OCI-LY7 (cell line): ENCODE data around the gene PTPN13. TPM values are rescaled to one million over a fixed set of nuclear protein-coding genes. Genes with fewer than 3 reads are reported as not detected.

ENCODE experiments used
- BruUV-seq: library from RNA; stranded (reverse); fragments of 400-500 nt; replicated peaks from 2 replicates; lab custom pipeline; 2021; lab: Mats Ljungman, UMichigan
- CTCF ChIA-PET: fragments of 300-600 bp; sonication (Branson Sonifier 250); formaldehyde crosslinking; loops from one replicate; lab custom pipeline; 2022; ENCODE audit warnings: antibody characterized with exemption; ENCODE audit not compliant: unreplicated experiment; lab: Charles Lee
- POLR2A ChIA-PET: fragments of 300-600 bp; sonication (Branson Sonifier 250); formaldehyde crosslinking; loops from one replicate; lab custom pipeline; 2022; ENCODE audit warnings: antibody characterized with exemption; lab: Charles Lee
- DNase-seq: peaks from one replicate; pipeline ENCODE4 v3.0.0-alpha.2; 2015; ENCODE audit warnings: low spot score
- H2AFZ ChIP-seq: fragments of 200-600 bp; sonication (generic), shearing (Covaris generic); 2 replicates; pipeline ENCODE4 v1.6.1; 2014; ENCODE audit warnings: mild to moderate bottlenecking, antibody characterized with exemption, low read length, moderate library complexity
- H3K27ac ChIP-seq: fragments of 200-600 bp; sonication (generic); 2 replicates; pipeline ENCODE4 v1.5.1; 2014; ENCODE audit warnings: mixed run types, low read depth, mild to moderate bottlenecking, moderate library complexity, low read length, inconsistent platforms; ENCODE audit not compliant: poor library complexity, severe bottlenecking
- H3K36me3 ChIP-seq: fragments of 200-600 bp; sonication (generic); 2 replicates; pipeline ENCODE4 v1.6.1; 2014; ENCODE audit warnings: mild to moderate bottlenecking, antibody characterized with exemption, low read length, moderate library complexity, mixed read lengths; ENCODE audit not compliant: insufficient read depth
- H3K4me1 ChIP-seq: fragments of 200-600 bp; sonication (generic); 2 replicates; pipeline ENCODE4 v1.5.1; 2014; ENCODE audit warnings: mild to moderate bottlenecking, low read length; ENCODE audit not compliant: insufficient read depth, poor library complexity, severe bottlenecking
- H3K4me2 ChIP-seq: fragments of 200-600 bp; sonication (generic); 2 replicates; pipeline ENCODE4 v1.6.1; 2014; ENCODE audit warnings: mild to moderate bottlenecking, low read length
- H3K4me3 ChIP-seq: fragments of 200-600 bp; sonication (generic); 2 replicates; pipeline ENCODE4 v1.5.1; 2014; ENCODE audit warnings: mild to moderate bottlenecking, low read depth, low read length; ENCODE audit not compliant: poor library complexity, severe bottlenecking
- H3K79me2 ChIP-seq: fragments of 200-600 bp; sonication (generic); 2 replicates; pipeline ENCODE4 v1.6.1; 2016; ENCODE audit warnings: low read depth, mild to moderate bottlenecking, low read length, moderate library complexity, mixed read lengths; ENCODE audit not compliant: insufficient read depth
- H3K9me2 ChIP-seq: fragments of 200-600 bp; sonication (generic); 2 replicates; pipeline ENCODE4 v1.6.1; 2016; ENCODE audit warnings: mild to moderate bottlenecking, low read length, mixed read lengths; ENCODE audit not compliant: insufficient read depth
- H3K9me3 ChIP-seq: fragments of 200-600 bp; sonication (generic); 2 replicates; pipeline ENCODE4 v1.6.1; 2014; ENCODE audit warnings: mild to moderate bottlenecking, mixed run types, low read length, mixed read lengths
- H4K20me1 ChIP-seq: fragments of 200-600 bp; sonication (generic); 2 replicates; pipeline ENCODE4 v1.6.1; 2014; ENCODE audit warnings: mild to moderate bottlenecking, antibody characterized with exemption, low read length, moderate library complexity, mixed read lengths; ENCODE audit not compliant: insufficient read depth
- EZH2phosphoT487 ChIP-seq: fragments of 200-600 bp; sonication (generic); IDR thresholded peaks from 2 replicates; pipeline ENCODE4 v1.6.1; 2018; ENCODE audit warnings: low read depth, borderline replicate concordance, mild to moderate bottlenecking, mixed run types, antibody characterized with exemption, low read length, moderate library complexity, mixed read lengths
- intact Hi-C: fragments of 100-400 bp; cut with micrococcal nuclease; formaldehyde crosslinking; loops from one replicate; pipeline ENCODE4 v1.10.0; 2022; ENCODE audit not compliant: unreplicated experiment
- total RNA-seq, 2 experiments: library from RNA; depleted of rRNA in 1 of 2; stranded (reverse); fragments of >200 nt in 1 of 2; shearing (Covaris generic) in 1 of 2; gene quantifications; 2 replicates each; pipeline ENCODE4 v1.2.3, GENCODE V29; 2014 to 2022
- TF ChIP-seq, protein P1 (sequence below): fragments of 200-600 bp; sonication (generic); conservative IDR thresholded peaks from 2 replicates; pipeline ENCODE4 v1.5.1; 2014; ENCODE audit warnings: mild to moderate bottlenecking, antibody characterized with exemption, low read length, moderate library complexity, mixed read lengths

PTPN13 gene
- total RNA-seq, 2 experiments from 2014 or later = not detected

- H4K20me1 ChIP-seq = no peaks in the 10 kb centered on the region
- H3K27ac ChIP-seq = no peak overlapping the region
- H3K4me3 ChIP-seq = no peak overlapping the region
- BruUV-seq = no TSS peak
- intact Hi-C loops = no loop called here
- H3K4me2 ChIP-seq = no peak overlapping the region
- no peaks in the 10 kb centered on the region for H3K9me3 ChIP-seq
- H3K79me2 ChIP-seq = no peaks in the 10 kb centered on the region
- DNase-seq = no peak
- TF ChIP-seq EZH2phosphoT487 = no peak
- TF ChIP-seq, protein P1, sequence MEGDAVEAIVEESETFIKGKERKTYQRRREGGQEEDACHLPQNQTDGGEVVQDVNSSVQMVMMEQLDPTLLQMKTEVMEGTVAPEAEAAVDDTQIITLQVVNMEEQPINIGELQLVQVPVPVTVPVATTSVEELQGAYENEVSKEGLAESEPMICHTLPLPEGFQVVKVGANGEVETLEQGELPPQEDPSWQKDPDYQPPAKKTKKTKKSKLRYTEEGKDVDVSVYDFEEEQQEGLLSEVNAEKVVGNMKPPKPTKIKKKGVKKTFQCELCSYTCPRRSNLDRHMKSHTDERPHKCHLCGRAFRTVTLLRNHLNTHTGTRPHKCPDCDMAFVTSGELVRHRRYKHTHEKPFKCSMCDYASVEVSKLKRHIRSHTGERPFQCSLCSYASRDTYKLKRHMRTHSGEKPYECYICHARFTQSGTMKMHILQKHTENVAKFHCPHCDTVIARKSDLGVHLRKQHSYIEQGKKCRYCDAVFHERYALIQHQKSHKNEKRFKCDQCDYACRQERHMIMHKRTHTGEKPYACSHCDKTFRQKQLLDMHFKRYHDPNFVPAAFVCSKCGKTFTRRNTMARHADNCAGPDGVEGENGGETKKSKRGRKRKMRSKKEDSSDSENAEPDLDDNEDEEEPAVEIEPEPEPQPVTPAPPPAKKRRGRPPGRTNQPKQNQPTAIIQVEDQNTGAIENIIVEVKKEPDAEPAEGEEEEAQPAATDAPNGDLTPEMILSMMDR = no peak
- ChIA-PET POLR2A (interaction anchor here (1.0 to 1.3 kb wide), 2 partner anchors 10 to 16 kb away, joined by 3 read pairs; no protein-coding TSS in a partner anchor), CTCF (no interaction called here)
- H3K4me1 ChIP-seq = no peaks in the 10 kb centered on the region
- no peak overlapping the region for H2AFZ ChIP-seq
- no peaks in the 10 kb centered on the region for H3K9me2 ChIP-seq
- H3K36me3 ChIP-seq = no peaks in the 10 kb centered on the region
Observed at GRCh38 chr4:86631166-86631565, 37.1 kb downstream of the PTPN13 start.

- CTCF ChIA-PET = no interaction called here
- no peak for DNase-seq
- Histone ChIP-seq H3K36me3 (no peaks in the 10 kb centered on the region), H3K9me2 (no peaks in the 10 kb centered on the region), H3K4me2 (no peak overlapping the region), H2AFZ (no peak overlapping the region), H3K4me3 (no peak overlapping the region), H3K4me1 (no peaks in the 10 kb centered on the region), H3K27ac (no peak overlapping the region), H4K20me1 (no peaks in the 10 kb centered on the region), H3K9me3 (no peaks in the 10 kb centered on the region), H3K79me2 (no peaks in the 10 kb centered on the region)
- BruUV-seq = no TSS peak
- POLR2A ChIA-PET = no interaction called here
- TF ChIP-seq EZH2phosphoT487 = no peak
- TF ChIP-seq, protein P1 = no peak
- intact Hi-C loops = no loop called here
Observed at GRCh38 chr4:86633854-86634253, 39.7 kb downstream of the PTPN13 start.

- POLR2A ChIA-PET = no interaction called here
- no peak for DNase-seq
- Histone ChIP-seq H3K9me3 (no peaks in the 10 kb centered on the region), H3K79me2 (no peaks in the 10 kb centered on the region), H3K4me2 (no peak overlapping the region), H4K20me1 (no peaks in the 10 kb centered on the region), H3K4me1 (no peaks in the 10 kb centered on the region), H3K9me2 (no peaks in the 10 kb centered on the region), H3K4me3 (no peak overlapping the region), H3K36me3 (no peaks in the 10 kb centered on the region), H2AFZ (no peak overlapping the region), H3K27ac (no peak overlapping the region)
- BruUV-seq = no TSS peak
- CTCF ChIA-PET = no interaction called here
- TF ChIP-seq EZH2phosphoT487 = no peak
- TF ChIP-seq, protein P1 = no peak
- intact Hi-C loops = no loop called here
Observed at GRCh38 chr4:86640469-86640868, 46.4 kb downstream of the PTPN13 start.
